C4-2B (cell line): Measurements from ENCODE around the gene GPR62.
A peak's percentile ranks its signal among the peaks of the same experiment; 100 is the strongest.

Experiments
- H3K27ac ChIP-seq: fragments of 450-650 bp; 2 replicates; pipeline ENCODE4 v1.5.1; 2017
- CTCF ChIP-seq: fragments of 450-650 bp; conservative IDR thresholded peaks from 2 replicates; pipeline ENCODE4 v1.5.1; 2017; ENCODE audit warnings: mild to moderate bottlenecking
- ZFX ChIP-seq: fragments of 450-650 bp; IDR thresholded peaks from 2 replicates; pipeline ENCODE4 v1.6.1; 2017

Gene GPR62

GRCh38 chr3:51980253-51980652, 25.1 kb downstream of the GPR62 start:
- TF ChIP-seq CTCF (no peak), ZFX (no peak)
- no peak overlapping the region for H3K27ac ChIP-seq

GRCh38 chr3:51982352-51982837, 27.2 kb downstream of the GPR62 start:
- TF ChIP-seq ZFX (no peak), CTCF (peak; percentile 77; the same call in 1 of the 2 replicates)
- H3K27ac ChIP-seq: peak overlapping the region; percentile 83

DNA sequence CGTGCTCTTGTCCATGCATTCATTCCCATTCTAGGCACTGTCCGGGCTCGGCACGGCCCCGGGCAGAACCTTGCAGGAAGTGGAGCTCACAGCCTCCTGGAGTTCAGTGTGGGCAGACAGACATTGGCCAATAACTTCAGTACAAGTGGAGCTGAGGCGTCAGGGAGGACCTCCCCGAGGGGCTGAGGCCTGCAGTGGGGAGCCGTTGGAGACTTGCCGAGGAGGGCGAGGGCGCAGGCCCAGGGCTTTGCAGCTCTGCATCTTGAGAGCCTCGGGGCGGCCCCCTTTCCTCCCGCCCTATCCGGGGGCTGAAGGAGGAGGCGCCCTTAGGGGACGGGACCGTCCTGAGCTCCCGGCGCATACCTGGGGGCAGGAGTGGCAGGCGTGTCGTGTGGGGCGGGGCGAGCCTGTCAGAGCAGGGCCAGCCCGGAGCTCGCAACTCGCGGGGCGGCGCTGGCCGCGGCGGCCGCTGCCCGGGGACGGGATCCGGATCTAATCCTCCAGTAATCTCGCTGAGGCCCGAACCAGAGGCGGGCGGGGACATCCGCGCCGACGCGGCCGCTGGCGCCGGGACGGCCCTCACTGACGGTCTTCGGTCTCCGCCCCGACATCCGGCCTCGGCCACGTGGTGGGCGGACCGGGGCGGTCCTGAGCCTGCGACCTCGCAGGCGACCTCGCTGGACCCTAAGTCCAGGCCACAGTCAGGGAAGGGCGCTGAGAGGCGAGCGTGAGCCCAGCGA, 27.8 kb downstream of the GPR62 start, which contains the start of gene ACY1:
Gene ACY1 (plus strand): TSS at position 698 of the 740 bp plus-strand sequence. CDS start 530 bp downstream, outside the sequence.
- peak; percentile 40; the same call in 1 of the 2 replicates for TF ChIP-seq ZFX
- no peak; the same call in 1 of the 2 replicates for TF ChIP-seq CTCF
- H3K27ac ChIP-seq: peak within 1 kb of the TSS; percentile 83

DNA sequence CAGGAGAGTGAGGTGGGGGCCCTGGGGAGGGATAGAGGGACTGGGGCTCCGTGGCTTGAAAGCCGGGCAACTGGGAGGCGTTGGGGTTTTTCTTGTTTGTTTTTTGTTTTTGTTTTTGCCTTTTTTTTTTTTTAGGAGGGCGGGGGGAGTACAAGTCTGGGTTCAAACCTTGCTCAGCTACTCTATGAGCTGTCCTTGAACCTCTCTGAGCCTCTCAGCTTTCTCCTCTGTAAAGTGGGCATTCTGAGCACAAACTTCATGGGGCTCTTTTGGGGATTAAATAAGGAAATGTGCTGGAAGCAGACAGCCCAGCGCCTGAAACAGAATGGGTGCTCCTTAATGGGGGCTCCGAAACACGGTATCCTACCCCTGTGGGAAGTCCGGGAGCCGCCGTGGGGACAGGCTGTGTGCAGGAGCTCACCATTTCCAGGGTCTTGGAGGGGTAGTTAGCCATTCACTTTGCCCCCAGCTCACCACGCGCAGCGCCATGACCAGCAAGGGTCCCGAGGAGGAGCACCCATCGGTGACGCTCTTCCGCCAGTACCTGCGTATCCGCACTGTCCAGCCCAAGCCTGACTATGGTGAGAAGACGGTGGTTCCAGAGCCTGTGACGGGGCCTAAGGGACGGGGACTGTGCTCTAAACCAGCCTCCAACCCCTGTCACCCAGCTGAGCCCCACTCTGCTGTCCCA, 28.5 kb downstream of the GPR62 start:
- no peak for TF ChIP-seq ZFX
- TF ChIP-seq CTCF: no peak
- H3K27ac ChIP-seq: peak overlapping the region; percentile 83

- peak overlapping the region; percentile 83 for H3K27ac ChIP-seq
- no peak for TF ChIP-seq CTCF
Measured at GRCh38 chr3:51984269-51984647, 29.1 kb downstream of the GPR62 start.

- no peak overlapping the region for H3K27ac ChIP-seq
- TF ChIP-seq CTCF: no peak
- TF ChIP-seq ZFX: no peak
Measured at GRCh38 chr3:51985063-51985462, 29.9 kb downstream of the GPR62 start.
